Endothelial cell of umbilical vein (primary cell): ENCODE results near the gene C1RL. TPM values are rescaled to one million over a fixed set of nuclear protein-coding genes. Genes with fewer than 3 reads are reported as not detected.
"Not testable (repeated sequence)": the region's sequence is repeated elsewhere in the genome, so short reads cannot be mapped to it uniquely, and the experiment has no call there.

Source experiments
- BruUV-seq: library from RNA; stranded (reverse); fragments of 400-500 nt; replicated peaks from 2 replicates; lab custom pipeline; 2021; lab: Mats Ljungman, UMichigan
- CTCF ChIA-PET: fragments of 300-600, 350-600 bp; sonication (Branson Sonifier 250); formaldehyde crosslinking; loops from one replicate; lab custom pipeline; 2021; ENCODE audit warnings: antibody characterized with exemption, inconsistent platforms; lab: Charles Lee
- POLR2A ChIA-PET: fragments of 300-600, 350-600 bp; sonication (Branson Sonifier 250); formaldehyde crosslinking; loops from one replicate; lab custom pipeline; 2021; ENCODE audit warnings: antibody characterized with exemption, inconsistent platforms; lab: Charles Lee
- DNase-seq: peaks from one replicate; pipeline ENCODE4 v3.0.0-alpha.2; 2011; ENCODE audit warnings: low read depth, low spot score
- FAIRE-seq: peaks from 2 replicates; lab custom pipeline; 2011; peaks lifted over from hg19 to GRCh38; lab: Jason Lieb, UNC
- H2AFZ ChIP-seq: 2 replicates; pipeline ENCODE4 v1.6.0; 2012; ENCODE audit warnings: low read depth, low read length, control low read depth, inconsistent platforms
- H3K27ac ChIP-seq: 2 replicates; pipeline ENCODE4 v1.5.1; 2011; ENCODE audit warnings: low read depth, mild to moderate bottlenecking, control low read depth, low read length, moderate library complexity; ENCODE audit not compliant: insufficient read depth
- H3K27me3 ChIP-seq, 2 experiments: 2 replicates each; pipeline versions ENCODE4 v1.6.0 to v1.6.1; 2011; ENCODE audit warnings: low read length in 2 of 2, mixed read lengths in 1 of 2; ENCODE audit not compliant: control insufficient read depth in 2 of 2, insufficient read depth in 2 of 2
- H3K36me3 ChIP-seq, 2 experiments: 2 replicates in 1 of 2; 3 replicates in 1 of 2; pipeline ENCODE4 v1.5.1; 2011; ENCODE audit warnings: low read length in 2 of 2, mild to moderate bottlenecking in 1 of 2, moderate library complexity in 1 of 2; ENCODE audit not compliant: control insufficient read depth in 2 of 2, insufficient read depth in 2 of 2; ENCODE audit errors: extremely low read depth in 1 of 2
- H3K4me1 ChIP-seq: 3 replicates; pipeline ENCODE4 v1.5.1; 2011; ENCODE audit warnings: mild to moderate bottlenecking, low read length; ENCODE audit not compliant: control insufficient read depth, insufficient read depth; ENCODE audit errors: extremely low read depth
- H3K4me2 ChIP-seq: 2 replicates; pipeline ENCODE4 v1.6.1; 2011; ENCODE audit warnings: low read length, control low read depth, mixed read lengths; ENCODE audit not compliant: insufficient read depth
- H3K4me3 ChIP-seq, 3 experiments: fragments of 200-600 bp in 1 of 3; sonication (generic), shearing (Covaris generic) in 1 of 3; replicated peaks in 1 of 3; 2 replicates each; pipeline ENCODE4 v1.5.1; 2011 to 2016; ENCODE audit warnings: control low read depth in 3 of 3, low read length in 3 of 3, mild to moderate bottlenecking in 2 of 3, inconsistent platforms in 1 of 3, low read depth in 1 of 3, moderate library complexity in 1 of 3; ENCODE audit not compliant: insufficient read depth in 1 of 3
- H3K79me2 ChIP-seq: 2 replicates; pipeline ENCODE4 v1.6.0; 2012; ENCODE audit warnings: low read length, inconsistent platforms; ENCODE audit not compliant: control insufficient read depth, insufficient read depth
- H3K9ac ChIP-seq: replicated peaks from 2 replicates; pipeline ENCODE3; 2011; ENCODE audit warnings: low read length, control low read depth; ENCODE audit not compliant: insufficient read depth; ENCODE audit errors: extremely low read depth
- H3K9me1 ChIP-seq: replicated peaks from 3 replicates; pipeline ENCODE4 v1.6.0; 2011; ENCODE audit warnings: mild to moderate bottlenecking, low read length; ENCODE audit not compliant: control insufficient read depth, insufficient read depth; ENCODE audit errors: extremely low read depth
- H3K9me3 ChIP-seq: replicated peaks from 2 replicates; pipeline ENCODE4 v1.5.1; 2012; ENCODE audit warnings: low read length, inconsistent platforms; ENCODE audit not compliant: control insufficient read depth, insufficient read depth
- H4K20me1 ChIP-seq: replicated peaks from 2 replicates; pipeline ENCODE3; 2011; ENCODE audit warnings: mild to moderate bottlenecking, low read length; ENCODE audit not compliant: control insufficient read depth, insufficient read depth; ENCODE audit errors: extremely low read depth
- CTCF ChIP-seq, 2 donors: IDR thresholded peaks; 1 replicate in 1 of 2; 2 replicates in 1 of 2; pipeline ENCODE4 v1.5.1; 2011; ENCODE audit warnings: low read length in 2 of 2, mild to moderate bottlenecking in 2 of 2, moderate library complexity in 2 of 2, control low read depth in 1 of 2, inconsistent platforms in 1 of 2, low read depth in 1 of 2; ENCODE audit not compliant: insufficient read depth in 1 of 2; ENCODE audit errors: extremely low read depth in 1 of 2
- EZH2 ChIP-seq: IDR thresholded peaks from 2 replicates; pipeline ENCODE4 v1.6.1; 2012; ENCODE audit warnings: borderline replicate concordance, low read depth, mild to moderate bottlenecking, moderate library complexity, low read length, inconsistent platforms; ENCODE audit not compliant: severe bottlenecking
- FOS ChIP-seq: IDR thresholded peaks from 2 replicates; pipeline ENCODE4 v1.6.1; 2011; ENCODE audit warnings: mild to moderate bottlenecking, low read length, moderate library complexity, borderline replicate concordance; ENCODE audit not compliant: insufficient read depth
- GATA2 ChIP-seq: IDR thresholded peaks from 2 replicates; pipeline ENCODE4 v1.7.0; 2011; ENCODE audit warnings: low read depth, mild to moderate bottlenecking, moderate library complexity, mixed read lengths, low read length; ENCODE audit not compliant: insufficient read length, insufficient read depth
- JUN ChIP-seq: IDR thresholded peaks from 2 replicates; pipeline ENCODE4 v1.6.1; 2011; ENCODE audit warnings: borderline replicate concordance, low read depth; ENCODE audit not compliant: insufficient read length, insufficient read depth
- MAX ChIP-seq: IDR thresholded peaks from 2 replicates; pipeline ENCODE4 v1.6.1; 2011; ENCODE audit not compliant: insufficient read depth, insufficient read length
- MYC ChIP-seq: IDR thresholded peaks from one replicate; pipeline ENCODE4 v1.6.1; 2011; ENCODE audit warnings: mild to moderate bottlenecking, low read depth, low read length
- POLR2A ChIP-seq: IDR thresholded peaks from 2 replicates; pipeline ENCODE4 v1.6.1; 2012; ENCODE audit warnings: low read depth, mild to moderate bottlenecking, control low read depth, low read length
- POLR2AphosphoS5 ChIP-seq: IDR thresholded peaks from 2 replicates; pipeline ENCODE4 v1.6.1; 2012; ENCODE audit warnings: low read depth, mild to moderate bottlenecking, control low read depth, low read length, moderate library complexity; ENCODE audit not compliant: insufficient read depth
- dilution Hi-C: fragments of 300-500 bp; cut with MboI; formaldehyde crosslinking; loops from one replicate; pipeline ENCODE4 v1.15.0; 2019; ENCODE audit warnings: low sequenced_read_pairs; ENCODE audit not compliant: extremely low pct_ligation_motif_present
- intact Hi-C: fragments of 100-400 bp; cut with micrococcal nuclease; formaldehyde crosslinking; loops from one replicate; pipeline ENCODE4 v1.10.0; 2022
- polyA plus RNA-seq, 4 experiments: library from polyadenylated mRNA; depleted of rRNA in 3 of 4; stranded (reverse) in 3 of 4; unstranded in 1 of 4; fragments of >200 nt; gene quantifications; 2 replicates each; pipeline versions ENCODE4 v1.2.1 to v1.2.3, GENCODE V29; 2011 to 2012; ENCODE audit warnings: missing spikeins in 1 of 4
- total RNA-seq: library from RNA; stranded (reverse); gene quantifications from 2 replicates; pipeline ENCODE4 v1.2.3, GENCODE V29; 2021

The C1RL gene
- total and polyA plus RNA-seq, 2 donors (not counting 3 experiments of a cell fraction or from before 2014, with no cell fraction given): 20.9 to 25.0 TPM

- CTCF ChIA-PET: interaction anchor here (2.7 to 2.8 kb wide), 3 partner anchors 38 to 238 kb away, joined by 9 to 21 read pairs (median 21); partner anchors contain the start of gene C1S
- BruUV-seq, H3K27ac ChIP-seq, H4K20me1 ChIP-seq, H3K4me3 ChIP-seq, POLR2A ChIA-PET, DNase-seq, H3K9ac ChIP-seq, dilution Hi-C loops, H3K36me3 ChIP-seq, H3K9me1 ChIP-seq, FAIRE-seq, H3K27me3 ChIP-seq, H3K9me3 ChIP-seq, H3K79me2 ChIP-seq, H3K4me2 ChIP-seq, H3K4me1 ChIP-seq, H2AFZ ChIP-seq: not testable (repeated sequence)
- intact Hi-C loops: loop anchor here (5.0 kb wide), 1 partner anchor 235 kb away; the partner anchor contains the start of gene SPSB2
Observed at GRCh38 chr12:7107181-7107580, 1.8 kb downstream of the C1RL start.

GRCh38 chr12:7106082-7106481, 2.9 kb downstream of the C1RL start:
- no TSS peak for BruUV-seq
- POLR2A ChIA-PET: no interaction called here
- dilution Hi-C loops: no loop called here
- H3K9me3 ChIP-seq: no peaks in the 10 kb centered on the region
- FAIRE-seq: no peak
- H3K9ac ChIP-seq: no peak overlapping the region
- H3K27me3 ChIP-seq: no peaks in the 10 kb centered on the region
- no peak overlapping the region for H3K4me3 ChIP-seq
- no peaks in the 10 kb centered on the region for H3K79me2 ChIP-seq
- CTCF ChIA-PET: no interaction called here
- no peak for DNase-seq
- intact Hi-C loops: loop anchor here (5.0 kb wide), 1 partner anchor 234 kb away; the partner anchor contains the start of gene SPSB2
- no peak overlapping the region for H3K4me2 ChIP-seq
- no peak overlapping the region for H2AFZ ChIP-seq
- H3K36me3 ChIP-seq: peaks cover 0 to 1% of the 10 kb centered on the region in 2 experiments
- H3K9me1 ChIP-seq: no peaks in the 10 kb centered on the region
- H3K4me1 ChIP-seq: peaks cover 8% of the 10 kb centered on the region
- H4K20me1 ChIP-seq: no peaks in the 10 kb centered on the region
- TF ChIP-seq POLR2AphosphoS5: no peak
- no peak for TF ChIP-seq MAX
- no peak for TF ChIP-seq EZH2
- TF ChIP-seq MYC: no peak
- no peak for TF ChIP-seq FOS
- no peak for TF ChIP-seq POLR2A
- no peak for TF ChIP-seq GATA2
- TF ChIP-seq CTCF (IDR thresholded peaks at IDR 0.05; ENCODE audit: extremely low read depth in 1 of 2, insufficient read depth in 1 of 2, low read depth in 1 of 2, low read length in 2 of 2): no peak
- TF ChIP-seq JUN: no peak
- H3K27ac ChIP-seq: no peak overlapping the region
